ENCODE results near the gene ZNF493.

DNA sequence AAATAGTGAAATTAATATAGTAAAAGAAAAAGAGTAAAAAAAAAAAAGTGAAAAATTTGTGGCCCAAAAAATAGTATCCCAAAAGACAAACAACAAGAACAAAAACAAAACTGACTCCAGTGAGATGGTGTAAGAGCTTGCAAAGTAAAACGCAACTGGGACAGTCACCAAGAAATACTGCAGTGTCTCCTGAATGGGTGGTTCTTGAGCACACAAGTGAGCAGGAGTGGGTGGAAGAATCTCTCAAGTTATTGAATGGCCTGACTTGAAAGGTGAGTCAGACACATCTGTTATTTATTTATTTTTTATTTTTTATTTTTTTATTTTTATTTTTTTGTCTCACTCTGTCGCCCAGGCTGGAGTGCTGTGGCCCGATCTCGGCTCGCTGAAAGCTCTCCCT is 1.9 kb downstream of the ZNF493 start:
- TF ChIP-seq POLR2AphosphoS5 (IDR thresholded peaks at IDR 0.05) (no peak), EP300 (IDR thresholded peaks at IDR 0.05) (no peak)

Measured in gastroesophageal sphincter (tissue), 2 donors.